Panc1 (cell line): ENCODE measurements around the gene RPL14.

Source experiments
- CTCF ChIP-seq: fragments of 450-650 bp; IDR thresholded peaks from 2 replicates; pipeline ENCODE4 v1.5.1; 2017; ENCODE audit warnings: mild to moderate bottlenecking
- POLR2AphosphoS5 ChIP-seq: IDR thresholded peaks from 2 replicates; pipeline ENCODE4 v1.6.1; 2012; ENCODE audit warnings: mild to moderate bottlenecking, low read depth, low read length, moderate library complexity
- TCF7L2 ChIP-seq: IDR thresholded peaks from 2 replicates; pipeline ENCODE4 v1.6.1; 2011; ENCODE audit warnings: mild to moderate bottlenecking, low read depth, low read length, inconsistent platforms

GRCh38 chr3:40458473-40458872, 1.3 kb downstream of the RPL14 start:
- TF ChIP-seq CTCF: no peak
- TF ChIP-seq POLR2AphosphoS5: no peak
- no peak for TF ChIP-seq TCF7L2
